Measurements from ENCODE around the gene ANO1.

DNA sequence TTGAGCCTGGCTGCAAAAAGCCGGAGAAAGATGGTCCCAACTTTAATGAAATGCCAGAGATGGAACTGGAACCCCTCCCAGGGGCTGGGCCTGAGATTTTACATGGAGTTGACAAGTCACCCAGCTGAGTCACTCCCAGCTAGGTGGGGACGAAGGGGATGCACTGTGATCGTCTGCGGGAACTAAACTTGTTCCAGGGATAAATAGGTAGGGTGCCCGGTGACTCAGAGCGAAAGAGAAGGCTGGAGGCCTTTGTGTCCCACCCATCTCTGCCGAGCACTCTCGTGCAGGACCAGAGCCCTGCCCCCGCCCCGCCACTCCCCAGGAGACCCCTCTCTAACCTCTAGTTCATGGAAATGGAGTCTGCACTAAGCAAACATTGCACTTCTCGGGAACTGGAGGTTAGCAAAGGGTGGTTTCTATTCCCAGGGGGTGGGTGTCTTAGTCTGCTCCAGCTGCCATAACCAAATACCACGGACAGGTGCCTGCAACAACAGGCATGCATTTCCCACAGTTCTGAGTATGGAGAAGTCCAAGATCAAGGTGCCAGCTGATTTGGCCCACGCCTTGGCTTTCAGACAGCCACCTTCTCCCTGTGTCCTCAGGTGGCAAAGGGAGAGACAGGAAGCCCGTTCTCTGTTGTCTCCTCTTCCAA lies 64.2 kb downstream of the ANO1 start:
- TF ChIP-seq, protein P1, sequence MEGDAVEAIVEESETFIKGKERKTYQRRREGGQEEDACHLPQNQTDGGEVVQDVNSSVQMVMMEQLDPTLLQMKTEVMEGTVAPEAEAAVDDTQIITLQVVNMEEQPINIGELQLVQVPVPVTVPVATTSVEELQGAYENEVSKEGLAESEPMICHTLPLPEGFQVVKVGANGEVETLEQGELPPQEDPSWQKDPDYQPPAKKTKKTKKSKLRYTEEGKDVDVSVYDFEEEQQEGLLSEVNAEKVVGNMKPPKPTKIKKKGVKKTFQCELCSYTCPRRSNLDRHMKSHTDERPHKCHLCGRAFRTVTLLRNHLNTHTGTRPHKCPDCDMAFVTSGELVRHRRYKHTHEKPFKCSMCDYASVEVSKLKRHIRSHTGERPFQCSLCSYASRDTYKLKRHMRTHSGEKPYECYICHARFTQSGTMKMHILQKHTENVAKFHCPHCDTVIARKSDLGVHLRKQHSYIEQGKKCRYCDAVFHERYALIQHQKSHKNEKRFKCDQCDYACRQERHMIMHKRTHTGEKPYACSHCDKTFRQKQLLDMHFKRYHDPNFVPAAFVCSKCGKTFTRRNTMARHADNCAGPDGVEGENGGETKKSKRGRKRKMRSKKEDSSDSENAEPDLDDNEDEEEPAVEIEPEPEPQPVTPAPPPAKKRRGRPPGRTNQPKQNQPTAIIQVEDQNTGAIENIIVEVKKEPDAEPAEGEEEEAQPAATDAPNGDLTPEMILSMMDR (IDR thresholded peaks at IDR 0.05; ENCODE audit: low read length), result no peak
- no peak for TF ChIP-seq EZH2 (IDR thresholded peaks at IDR 0.05; ENCODE audit: borderline replicate concordance, low read length)
